ENCODE measurements around the gene PRPF19. TPM values are rescaled to one million over a fixed set of nuclear protein-coding genes. Genes with fewer than 3 reads are reported as not detected.

The PRPF19 gene
- total RNA-seq, 1 donor from 2014 or later: 120 TPM

GRCh38 chr11:60874421-60875365 is 31.7 kb downstream of the PRPF19 start:
- TF ChIP-seq, protein P1, sequence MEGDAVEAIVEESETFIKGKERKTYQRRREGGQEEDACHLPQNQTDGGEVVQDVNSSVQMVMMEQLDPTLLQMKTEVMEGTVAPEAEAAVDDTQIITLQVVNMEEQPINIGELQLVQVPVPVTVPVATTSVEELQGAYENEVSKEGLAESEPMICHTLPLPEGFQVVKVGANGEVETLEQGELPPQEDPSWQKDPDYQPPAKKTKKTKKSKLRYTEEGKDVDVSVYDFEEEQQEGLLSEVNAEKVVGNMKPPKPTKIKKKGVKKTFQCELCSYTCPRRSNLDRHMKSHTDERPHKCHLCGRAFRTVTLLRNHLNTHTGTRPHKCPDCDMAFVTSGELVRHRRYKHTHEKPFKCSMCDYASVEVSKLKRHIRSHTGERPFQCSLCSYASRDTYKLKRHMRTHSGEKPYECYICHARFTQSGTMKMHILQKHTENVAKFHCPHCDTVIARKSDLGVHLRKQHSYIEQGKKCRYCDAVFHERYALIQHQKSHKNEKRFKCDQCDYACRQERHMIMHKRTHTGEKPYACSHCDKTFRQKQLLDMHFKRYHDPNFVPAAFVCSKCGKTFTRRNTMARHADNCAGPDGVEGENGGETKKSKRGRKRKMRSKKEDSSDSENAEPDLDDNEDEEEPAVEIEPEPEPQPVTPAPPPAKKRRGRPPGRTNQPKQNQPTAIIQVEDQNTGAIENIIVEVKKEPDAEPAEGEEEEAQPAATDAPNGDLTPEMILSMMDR (conservative IDR thresholded peaks at IDR 0.05): no peak
- Mint-ChIP-seq H3K9me3 (no peaks in the 10 kb centered on the region), H3K27me3 (no peaks in the 10 kb centered on the region), H3K4me3 (no peak overlapping the region), H3K36me3 (no peaks in the 10 kb centered on the region), H3K27ac (no peak overlapping the region), H3K4me1 (ENCODE audit: unreplicated experiment) (no peaks in the 10 kb centered on the region)
- peak; percentile 37 for DNase-seq (ENCODE audit: extremely low spot score, unreplicated experiment)

GRCh38 chr11:60873533-60873932 is 32.9 kb downstream of the PRPF19 start:
- H3K4me3 Mint-ChIP-seq: no peak overlapping the region
- no peaks in the 10 kb centered on the region for H3K36me3 Mint-ChIP-seq
- H3K9me3 Mint-ChIP-seq: no peaks in the 10 kb centered on the region
- no peak for DNase-seq (ENCODE audit: extremely low spot score, unreplicated experiment)
- no peaks in the 10 kb centered on the region for H3K4me1 Mint-ChIP-seq (ENCODE audit: unreplicated experiment)
- H3K27me3 Mint-ChIP-seq: no peaks in the 10 kb centered on the region
- TF ChIP-seq, protein P1 (conservative IDR thresholded peaks at IDR 0.05): no peak
- no peak overlapping the region for H3K27ac Mint-ChIP-seq

- H3K4me3 Mint-ChIP-seq: no peak overlapping the region
- no peaks in the 10 kb centered on the region for H3K4me1 Mint-ChIP-seq (ENCODE audit: unreplicated experiment)
- no peaks in the 10 kb centered on the region for H3K27me3 Mint-ChIP-seq
- TF ChIP-seq, protein P1 (conservative IDR thresholded peaks at IDR 0.05): no peak
- no peak overlapping the region for H3K27ac Mint-ChIP-seq
- no peaks in the 10 kb centered on the region for H3K36me3 Mint-ChIP-seq
- no peak for DNase-seq (ENCODE audit: extremely low spot score, unreplicated experiment)
- H3K9me3 Mint-ChIP-seq: no peaks in the 10 kb centered on the region
These were observed 33.3 kb downstream of the PRPF19 start for GRCh38 chr11:60872961-60873524.

DNA sequence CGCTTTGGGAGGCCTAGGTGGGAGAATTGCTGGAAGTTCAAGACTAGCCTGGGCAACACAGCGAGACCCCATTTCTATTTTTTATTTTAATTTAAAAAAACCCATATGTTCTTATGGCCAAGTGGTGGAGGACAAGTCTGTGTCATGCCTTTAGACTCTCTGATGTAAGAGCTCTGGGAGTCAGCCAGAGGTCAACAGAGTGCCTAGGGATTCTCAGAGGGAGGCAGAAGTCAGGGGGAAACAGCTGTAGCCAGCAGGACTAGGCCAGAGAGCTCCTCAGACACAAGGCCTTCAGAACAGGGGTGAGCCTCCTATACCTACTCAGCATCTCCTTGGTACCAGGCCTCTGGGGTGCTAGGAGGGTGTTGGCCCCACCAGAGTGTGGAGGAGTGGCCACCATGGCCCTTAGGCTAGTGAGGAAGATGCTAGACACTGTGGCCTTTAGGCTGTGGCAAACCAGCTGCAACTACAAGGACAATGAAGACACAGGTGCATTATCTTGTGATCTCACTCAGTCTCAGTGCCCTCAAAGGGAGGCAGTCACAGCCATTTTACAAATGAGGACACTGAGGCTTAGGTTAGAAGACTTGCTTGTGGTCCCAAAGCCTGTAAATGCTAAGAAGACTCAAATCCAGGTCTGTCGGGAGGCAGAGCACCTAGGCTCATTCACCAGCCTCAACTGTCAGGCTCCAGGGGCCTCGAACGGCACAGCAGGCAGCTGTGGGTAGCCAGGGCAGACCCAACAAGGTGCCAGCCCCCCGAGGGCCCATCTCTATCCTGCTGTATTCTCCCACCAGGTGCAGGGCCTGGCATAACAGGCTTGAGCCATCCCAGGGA is 34.0 kb downstream of the PRPF19 start:
- peak; percentile 55 for DNase-seq (ENCODE audit: extremely low spot score, unreplicated experiment)
- Mint-ChIP-seq H3K9me3 (no peaks in the 10 kb centered on the region), H3K27ac (no peak overlapping the region), H3K4me3 (no peak overlapping the region), H3K4me1 (ENCODE audit: unreplicated experiment) (no peaks in the 10 kb centered on the region), H3K27me3 (no peaks in the 10 kb centered on the region), H3K36me3 (no peaks in the 10 kb centered on the region)
- TF ChIP-seq, protein P1 (conservative IDR thresholded peaks at IDR 0.05): no peak

GRCh38 chr11:60871378-60872061 is 34.9 kb downstream of the PRPF19 start:
- H3K4me3 Mint-ChIP-seq: no peak overlapping the region
- no peaks in the 10 kb centered on the region for H3K9me3 Mint-ChIP-seq
- H3K36me3 Mint-ChIP-seq: no peaks in the 10 kb centered on the region
- no peaks in the 10 kb centered on the region for H3K27me3 Mint-ChIP-seq
- TF ChIP-seq, protein P1 (conservative IDR thresholded peaks at IDR 0.05): no peak
- no peak overlapping the region for H3K27ac Mint-ChIP-seq
- DNase-seq (ENCODE audit: extremely low spot score, unreplicated experiment): no peak
- no peaks in the 10 kb centered on the region for H3K4me1 Mint-ChIP-seq (ENCODE audit: unreplicated experiment)

Measured in type B pancreatic cell (in vitro differentiated cells).